GM12892 (cell line): ENCODE data around the gene CISTR.

Experiments
- POLR2A ChIP-seq: IDR thresholded peaks from 2 replicates; pipeline ENCODE4 v1.6.1; 2011; ENCODE audit warnings: low read depth, low read length, control low read depth
- POLR2AphosphoS5 ChIP-seq: IDR thresholded peaks from 2 replicates; pipeline ENCODE4 v1.6.1; 2011; ENCODE audit warnings: low read depth, low read length, control low read depth
- TAF1 ChIP-seq: IDR thresholded peaks from 2 replicates; pipeline ENCODE4 v1.6.1; 2011; ENCODE audit warnings: low read depth, mild to moderate bottlenecking, control low read depth, low read length, borderline replicate concordance

DNA sequence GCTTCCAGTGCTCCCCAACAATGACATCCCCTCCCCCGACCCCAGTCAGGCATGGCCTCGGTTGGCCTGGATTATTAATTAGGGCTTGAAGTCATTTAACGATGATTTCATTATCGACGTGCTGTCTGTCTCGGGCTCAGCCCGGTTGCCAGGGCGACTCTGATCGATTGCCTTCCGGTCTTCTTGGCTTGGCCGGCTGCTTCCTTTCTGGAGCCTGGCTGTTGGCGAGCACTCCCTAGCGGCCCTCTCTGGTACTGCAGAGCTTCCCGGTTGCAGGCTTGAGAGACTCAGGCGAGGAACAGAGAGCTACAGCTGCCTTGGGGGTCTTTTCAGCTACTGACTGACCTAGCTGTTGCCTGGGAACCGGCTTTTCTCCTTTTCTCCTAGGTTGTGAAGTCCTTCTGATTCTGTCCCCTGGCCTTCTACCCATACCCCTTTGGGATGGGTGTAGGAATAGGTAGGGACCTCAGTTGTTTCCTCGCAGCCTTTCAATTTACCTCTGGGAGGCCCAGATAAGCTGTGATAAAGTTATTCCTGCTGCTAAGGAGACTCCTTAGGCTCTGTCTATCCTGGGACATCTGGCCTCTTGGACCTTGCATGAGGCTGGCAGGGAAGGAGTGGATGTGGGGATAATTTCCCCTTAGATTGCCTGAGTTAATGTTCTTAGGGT lies 5.5 kb upstream of the CISTR start:
- TF ChIP-seq POLR2AphosphoS5 (no peak), POLR2A (no peak), TAF1 (no peak)
